WERI-Rb-1 (cell line): Measurements from ENCODE around the gene IL23R.

Source experiments
- DNase-seq: peaks from one replicate; pipeline ENCODE4 v3.0.0-alpha.2; 2020
- H3K27ac ChIP-seq: fragments of 250-450 bp; sonication (Bioruptor Pico); 2 replicates; pipeline ENCODE4 v1.5.1; 2020; ENCODE audit warnings: mild to moderate bottlenecking, moderate library complexity
- H3K27me3 ChIP-seq: fragments of 250-450 bp; sonication (Bioruptor Pico); 2 replicates; pipeline ENCODE4 v1.5.1; 2021; ENCODE audit warnings: mild to moderate bottlenecking, low read depth, moderate library complexity; ENCODE audit not compliant: insufficient read depth, severe bottlenecking
- H3K36me3 ChIP-seq: fragments of 250-450 bp; sonication (Bioruptor Pico); 2 replicates; pipeline ENCODE4 v1.5.1; 2020; ENCODE audit warnings: mild to moderate bottlenecking, moderate library complexity
- H3K4me3 ChIP-seq: 2 replicates; pipeline ENCODE4 v1.5.1; 2011; ENCODE audit warnings: low read depth, mild to moderate bottlenecking, control low read depth, low read length
- H3K9me3 ChIP-seq: fragments of 250-450 bp; sonication (Bioruptor Pico); 2 replicates; pipeline ENCODE4 v1.5.1; 2021; ENCODE audit warnings: mild to moderate bottlenecking, moderate library complexity; ENCODE audit not compliant: severe bottlenecking
- TF ChIP-seq, protein P1 (sequence below): IDR thresholded peaks from 2 replicates; pipeline ENCODE4 v1.5.1; 2011; ENCODE audit warnings: low read depth, mild to moderate bottlenecking, control low read depth, inconsistent platforms, low read length

Gene IL23R

DNA sequence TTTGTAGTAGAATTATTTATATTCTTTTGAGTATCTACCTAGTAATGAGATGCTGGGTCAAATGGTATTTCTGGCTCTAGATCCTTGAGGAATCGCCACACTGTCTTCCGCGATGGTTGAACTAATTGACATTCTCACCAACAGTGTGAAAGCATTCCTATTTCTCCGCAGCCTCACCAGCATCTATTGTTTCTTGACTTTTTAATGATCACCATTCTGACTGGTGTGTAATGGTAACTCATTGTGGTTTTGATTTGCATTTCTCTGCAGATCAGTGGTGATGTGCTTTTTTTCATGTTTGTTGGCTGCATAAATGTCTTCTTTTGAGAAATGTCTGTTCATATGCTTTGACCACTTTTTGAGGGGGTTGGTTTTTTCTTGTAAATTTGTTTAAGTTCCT is 15.3 kb upstream of the IL23R start:
- TF ChIP-seq, protein P1, sequence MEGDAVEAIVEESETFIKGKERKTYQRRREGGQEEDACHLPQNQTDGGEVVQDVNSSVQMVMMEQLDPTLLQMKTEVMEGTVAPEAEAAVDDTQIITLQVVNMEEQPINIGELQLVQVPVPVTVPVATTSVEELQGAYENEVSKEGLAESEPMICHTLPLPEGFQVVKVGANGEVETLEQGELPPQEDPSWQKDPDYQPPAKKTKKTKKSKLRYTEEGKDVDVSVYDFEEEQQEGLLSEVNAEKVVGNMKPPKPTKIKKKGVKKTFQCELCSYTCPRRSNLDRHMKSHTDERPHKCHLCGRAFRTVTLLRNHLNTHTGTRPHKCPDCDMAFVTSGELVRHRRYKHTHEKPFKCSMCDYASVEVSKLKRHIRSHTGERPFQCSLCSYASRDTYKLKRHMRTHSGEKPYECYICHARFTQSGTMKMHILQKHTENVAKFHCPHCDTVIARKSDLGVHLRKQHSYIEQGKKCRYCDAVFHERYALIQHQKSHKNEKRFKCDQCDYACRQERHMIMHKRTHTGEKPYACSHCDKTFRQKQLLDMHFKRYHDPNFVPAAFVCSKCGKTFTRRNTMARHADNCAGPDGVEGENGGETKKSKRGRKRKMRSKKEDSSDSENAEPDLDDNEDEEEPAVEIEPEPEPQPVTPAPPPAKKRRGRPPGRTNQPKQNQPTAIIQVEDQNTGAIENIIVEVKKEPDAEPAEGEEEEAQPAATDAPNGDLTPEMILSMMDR, result no peak
- H3K27ac ChIP-seq, result no peak overlapping the region
- H3K36me3 ChIP-seq, result no peaks in the 10 kb centered on the region

DNA sequence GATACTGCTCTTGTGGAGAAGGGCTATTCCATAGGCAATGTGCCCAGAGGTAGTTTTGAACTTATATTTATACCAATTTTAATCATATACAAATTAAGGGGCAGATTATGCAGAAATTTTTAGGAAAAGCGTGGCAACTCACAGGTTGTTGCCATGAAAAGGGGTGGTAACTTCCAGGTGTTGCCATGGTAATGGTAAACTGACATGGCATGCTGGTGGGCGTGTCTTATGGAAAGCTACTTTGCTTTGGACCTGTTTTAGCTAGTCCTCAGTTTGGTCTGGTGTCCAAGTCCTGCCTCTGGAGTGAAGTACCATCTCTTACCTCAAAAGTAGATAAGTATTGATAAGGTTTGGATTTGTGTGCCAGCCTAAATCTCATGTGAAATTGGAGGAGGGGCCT is 7.9 kb upstream of the IL23R start:
- TF ChIP-seq, protein P1, result no peak
- Histone ChIP-seq H3K9me3 (no peaks in the 10 kb centered on the region), H3K4me3 (no peak overlapping the region), H3K27ac (no peak overlapping the region), H3K27me3 (no peaks in the 10 kb centered on the region), H3K36me3 (no peaks in the 10 kb centered on the region)
- no peak for DNase-seq

More for the DNA sequence above, 15.3 kb upstream of the IL23R start:
- DNase-seq, result no peak
- Histone ChIP-seq H3K4me3 (no peak overlapping the region), H3K27me3 (no peaks in the 10 kb centered on the region), H3K9me3 (no peaks in the 10 kb centered on the region)

DNA sequence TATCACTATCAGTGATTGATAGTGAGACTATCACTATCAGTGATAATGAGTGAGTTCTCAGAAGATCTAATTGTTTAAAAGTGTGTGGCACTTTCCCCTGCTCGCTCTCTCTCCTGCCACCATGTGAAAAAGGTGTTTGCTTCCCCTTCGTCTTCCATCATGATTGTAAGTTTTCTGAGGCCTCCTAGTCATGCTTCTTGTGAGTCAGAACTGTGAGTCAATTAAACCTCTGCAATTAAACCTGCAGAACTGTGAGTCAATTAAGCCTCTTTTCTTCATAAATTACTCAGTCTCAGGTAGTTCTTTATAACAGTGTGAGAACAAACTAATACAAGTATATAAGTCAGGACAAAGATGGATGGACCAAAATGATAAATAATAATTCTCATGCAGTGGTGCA is 7.0 kb upstream of the IL23R start:
- Histone ChIP-seq H3K36me3 (no peaks in the 10 kb centered on the region), H3K4me3 (no peak overlapping the region), H3K27me3 (no peaks in the 10 kb centered on the region), H3K27ac (no peak overlapping the region), H3K9me3 (no peaks in the 10 kb centered on the region)
- TF ChIP-seq, protein P1, result no peak
- DNase-seq, result no peak

DNA sequence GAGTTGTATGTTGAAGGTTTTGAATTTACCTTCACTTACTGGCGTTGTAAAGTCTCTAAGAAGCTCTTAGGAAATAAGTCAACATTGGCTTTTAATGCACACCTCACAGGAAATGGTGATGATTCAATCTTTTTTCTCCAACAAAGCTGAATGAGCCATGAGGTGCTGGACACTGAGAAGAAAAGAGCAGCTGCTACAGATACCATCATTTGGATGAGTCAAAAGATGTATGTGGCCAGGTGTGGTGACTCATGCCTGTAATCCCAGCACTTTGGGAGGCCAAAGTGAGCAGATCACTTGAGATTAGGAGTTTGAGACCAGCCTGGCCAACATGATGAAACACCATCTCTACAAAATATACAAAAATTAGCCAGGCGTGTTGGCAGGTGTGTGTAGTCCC is 3.3 kb upstream of the IL23R start:
- H3K27me3 ChIP-seq, result no peaks in the 10 kb centered on the region
- H3K9me3 ChIP-seq, result no peaks in the 10 kb centered on the region
- TF ChIP-seq, protein P1, result no peak
- H3K27ac ChIP-seq, result no peak overlapping the region
- no peak overlapping the region for H3K4me3 ChIP-seq
- no peak for DNase-seq
- H3K36me3 ChIP-seq, result no peaks in the 10 kb centered on the region

DNA sequence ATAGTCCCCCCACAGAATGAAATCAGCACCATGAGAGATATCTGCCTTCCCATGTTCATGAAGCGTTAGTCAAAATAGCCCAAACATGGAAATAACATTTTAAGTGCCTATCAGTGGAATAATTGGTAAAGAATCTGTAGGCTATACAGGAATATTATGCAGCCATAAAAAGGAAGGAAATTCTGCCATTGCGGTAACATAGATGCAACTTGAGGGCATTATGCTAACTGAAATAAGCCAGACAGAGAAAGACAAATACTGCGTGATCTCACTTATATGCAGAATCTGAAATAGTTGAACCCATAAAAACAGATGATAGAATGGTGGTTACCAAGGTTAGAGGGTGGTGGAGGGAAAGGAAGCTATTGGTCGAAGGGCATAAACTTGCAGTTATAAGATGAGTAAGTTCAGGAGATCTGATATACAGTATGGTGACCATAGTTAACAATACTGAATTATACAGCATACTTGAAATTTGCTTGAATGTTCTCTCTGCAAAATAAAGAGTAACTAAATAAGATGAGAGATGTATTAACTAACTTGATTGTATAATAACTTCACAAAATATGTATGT is 699 bp upstream of the IL23R start:
- Histone ChIP-seq H3K4me3 (no peak overlapping the region), H3K36me3 (no peaks in the 10 kb centered on the region), H3K27ac (no peak overlapping the region), H3K9me3 (no peaks in the 10 kb centered on the region), H3K27me3 (no peaks in the 10 kb centered on the region)
- TF ChIP-seq, protein P1, result no peak
- DNase-seq, result no peak

DNA sequence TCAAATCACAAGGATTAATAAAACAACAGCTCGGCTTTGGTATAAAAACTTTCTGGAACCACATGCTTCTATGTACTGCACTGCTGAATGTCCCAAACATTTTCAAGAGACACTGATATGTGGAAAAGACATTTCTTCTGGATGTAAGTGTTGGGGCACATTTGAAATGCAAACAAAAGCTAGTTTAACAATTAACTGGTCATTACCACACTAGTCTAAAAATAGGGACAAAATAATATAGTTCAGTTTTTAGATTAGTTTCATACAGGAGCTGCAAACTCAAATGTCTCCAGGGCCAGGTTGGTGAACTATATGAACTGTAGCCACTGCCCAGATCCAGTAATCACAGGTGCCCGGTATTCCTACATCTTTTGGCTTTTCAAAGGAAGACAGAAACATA is 3.2 kb downstream of the IL23R start:
- no peak for DNase-seq
- H3K4me3 ChIP-seq, result no peak overlapping the region
- no peak overlapping the region for H3K27ac ChIP-seq
- TF ChIP-seq, protein P1, result no peak
- no peaks in the 10 kb centered on the region for H3K36me3 ChIP-seq
- no peaks in the 10 kb centered on the region for H3K27me3 ChIP-seq
- H3K9me3 ChIP-seq, result no peaks in the 10 kb centered on the region
